HS-5 (cell line): ENCODE data around the gene NFE2L3.
"Not testable (repeated sequence)": the region's sequence is repeated elsewhere in the genome, so short reads cannot be mapped to it uniquely, and the experiment has no call there.

ENCODE experiments used
- DNase-seq: peaks from one replicate; pipeline ENCODE4 v3.0.0-alpha.2; 2012; ENCODE audit warnings: low read depth

NFE2L3 gene

DNA sequence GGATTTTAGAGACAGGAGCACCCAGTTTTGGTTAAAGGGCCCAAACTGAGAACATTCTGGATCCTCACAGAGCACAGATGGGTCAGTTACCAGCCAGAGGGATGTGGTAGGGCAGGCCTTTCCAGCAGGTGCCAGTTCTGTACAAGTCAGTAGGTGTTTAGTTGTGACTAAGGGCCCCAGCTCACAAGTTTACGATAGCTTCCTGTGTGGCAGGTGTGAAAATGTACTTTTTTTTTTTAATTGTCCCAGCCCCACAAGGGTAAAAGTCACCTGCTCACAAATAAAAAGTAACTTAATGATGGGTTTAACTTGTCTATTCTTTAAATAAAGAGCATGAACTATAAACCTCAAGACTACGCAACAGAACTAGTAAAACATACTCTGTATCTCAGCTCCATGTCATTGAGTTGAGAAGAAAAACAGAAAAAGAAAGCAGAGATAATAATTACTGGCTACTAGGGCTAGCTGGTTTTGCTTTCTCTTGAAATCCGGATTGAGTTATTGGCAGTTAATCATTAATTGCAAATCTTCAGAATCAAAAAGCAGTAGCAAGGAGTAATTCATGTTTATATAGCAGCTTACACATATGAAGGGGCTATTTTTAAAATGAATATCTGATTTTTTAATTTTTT lies 15.4 kb downstream of the NFE2L3 start:
- no peak for DNase-seq

DNA sequence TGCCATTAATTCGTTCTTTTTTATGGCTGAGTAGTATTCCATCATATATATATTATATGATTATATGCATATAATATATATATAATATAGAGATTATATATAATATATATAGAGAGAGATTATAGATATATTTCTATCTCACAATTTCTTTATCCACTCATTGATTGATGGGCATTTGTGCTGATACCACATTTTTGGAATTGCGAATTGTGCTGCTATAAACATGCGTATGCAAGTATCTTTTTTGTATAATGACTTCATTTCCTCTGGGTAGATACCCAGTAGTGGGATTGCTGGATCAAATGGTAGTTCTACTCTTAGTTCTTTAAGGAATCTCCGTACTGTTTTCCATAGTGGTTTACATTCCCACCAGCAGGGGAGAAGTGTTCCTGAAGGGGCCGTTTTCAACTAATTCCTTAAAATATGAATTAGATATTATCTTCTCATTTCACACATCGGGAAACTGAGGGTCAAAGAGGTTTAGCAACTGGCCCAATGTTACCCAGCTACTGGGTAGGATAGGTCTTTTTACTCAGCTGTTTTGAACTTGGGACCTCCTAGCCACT lies 16.5 kb downstream of the NFE2L3 start:
- DNase-seq: no peak

DNA sequence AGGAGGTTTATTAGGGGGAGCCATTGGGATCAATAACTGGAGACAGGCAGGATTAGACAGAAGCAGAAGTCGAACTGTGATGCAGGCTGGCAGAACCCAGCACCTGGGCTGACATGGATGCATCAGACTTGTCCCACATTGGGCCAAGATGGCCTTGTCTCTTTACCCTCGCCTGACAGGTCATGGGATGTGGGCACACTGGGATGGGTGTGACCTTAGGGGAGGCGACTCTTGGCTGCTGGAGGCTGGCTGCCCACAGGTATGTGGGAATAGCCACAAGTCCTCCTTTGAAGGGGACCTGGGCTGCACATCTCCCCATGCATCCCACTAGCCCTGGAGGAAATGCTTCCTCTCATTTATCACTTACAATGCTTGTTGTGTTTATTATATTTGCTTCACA lies 17.3 kb downstream of the NFE2L3 start:
- DNase-seq: no peak

DNA sequence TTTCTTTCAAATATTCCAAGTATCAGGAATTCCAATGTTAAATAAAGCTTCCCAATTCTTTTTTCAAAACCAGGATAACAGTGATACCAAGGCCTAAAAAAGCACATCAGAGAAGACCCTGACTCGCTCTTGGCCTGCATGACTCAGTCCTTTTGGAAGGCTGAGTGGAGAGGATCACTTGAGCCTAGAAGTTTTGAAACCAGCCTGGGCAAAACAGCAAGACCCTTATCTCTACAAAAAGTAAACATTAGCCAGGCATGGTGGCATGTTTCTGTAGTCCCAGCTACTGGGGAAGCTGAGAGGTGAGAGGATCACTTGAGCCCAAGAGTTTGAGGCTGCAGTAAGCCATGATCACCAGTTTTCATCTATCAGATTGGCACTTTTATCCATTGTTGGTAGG lies 18.7 kb downstream of the NFE2L3 start:
- no peak for DNase-seq

DNA sequence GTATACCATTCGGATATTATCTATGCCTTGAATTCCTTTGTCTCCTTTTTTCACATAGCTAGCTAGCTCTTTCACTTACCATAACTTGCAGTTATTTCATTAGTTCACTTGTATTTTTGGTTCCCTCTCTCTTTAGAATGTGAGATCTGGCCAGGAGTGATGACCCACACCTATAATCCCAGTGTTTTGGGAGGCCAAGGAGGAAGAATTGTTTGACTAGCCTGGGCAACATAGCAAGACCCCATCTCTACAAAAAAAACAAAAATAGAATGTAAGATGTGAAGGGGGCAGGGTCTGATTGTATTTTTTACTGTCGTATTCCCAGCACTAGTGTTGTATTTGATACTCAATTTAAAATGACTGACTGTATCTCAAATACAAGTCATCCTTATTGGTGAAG lies 19.6 kb downstream of the NFE2L3 start:
- no peak for DNase-seq

DNA sequence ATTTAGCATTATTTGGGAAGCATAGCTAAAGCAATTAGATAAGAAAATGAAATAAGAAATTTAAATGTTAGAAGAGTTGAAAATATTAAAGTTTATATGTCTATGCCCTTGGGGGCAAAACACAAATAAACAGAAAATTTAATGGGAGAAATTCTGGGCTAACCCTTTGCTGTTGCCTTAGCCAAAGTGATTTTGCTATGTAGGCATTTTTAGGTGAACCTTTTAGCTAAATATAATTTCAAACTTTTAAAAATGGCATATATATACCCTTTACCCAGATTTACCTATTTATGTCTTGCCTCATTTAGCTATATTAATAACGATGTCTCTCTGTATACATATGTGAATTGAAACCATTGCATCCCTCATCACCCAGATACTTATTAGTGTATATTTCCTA lies 20.1 kb downstream of the NFE2L3 start:
- DNase-seq: no peak

DNA sequence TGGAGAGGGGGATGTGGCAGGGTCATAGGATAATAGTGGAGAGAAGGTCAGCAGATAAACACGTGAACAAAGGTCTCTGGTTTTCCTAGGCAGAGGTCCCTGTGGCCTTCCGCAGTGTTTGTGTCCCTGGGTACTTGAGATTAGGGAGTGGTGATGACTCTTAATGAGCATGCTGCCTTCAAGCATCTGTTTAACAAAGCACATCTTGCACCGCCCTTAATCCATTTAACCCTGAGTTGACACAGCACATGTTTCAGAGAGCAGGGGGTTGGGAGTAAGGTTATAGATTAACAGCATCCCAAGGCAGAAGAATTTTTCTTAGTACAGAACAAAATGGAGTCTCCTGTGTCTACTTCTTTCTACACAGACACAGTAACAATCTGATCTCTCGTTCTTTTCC lies 23.9 kb downstream of the NFE2L3 start:
- DNase-seq: not testable (repeated sequence)

DNA sequence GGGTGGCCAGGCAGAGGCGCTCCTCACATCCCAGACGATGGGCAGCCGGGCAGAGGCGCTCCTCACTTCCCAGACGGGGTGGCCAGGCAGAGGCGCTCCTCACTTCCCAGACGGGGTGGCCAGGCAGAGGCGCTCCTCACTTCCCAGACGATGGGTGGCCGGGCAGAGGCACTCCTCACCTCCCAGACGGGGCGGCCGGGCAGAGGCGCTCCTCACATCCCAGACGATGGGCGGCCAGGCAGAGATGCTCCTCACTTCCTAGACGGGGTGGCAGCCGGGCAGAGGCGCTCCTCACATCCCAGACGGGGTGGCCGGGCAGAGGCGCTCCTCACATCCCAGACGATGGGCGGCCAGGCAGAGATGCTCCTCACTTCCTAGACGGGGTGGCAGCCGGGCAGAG lies 24.7 kb downstream of the NFE2L3 start:
- DNase-seq: not testable (repeated sequence)

DNA sequence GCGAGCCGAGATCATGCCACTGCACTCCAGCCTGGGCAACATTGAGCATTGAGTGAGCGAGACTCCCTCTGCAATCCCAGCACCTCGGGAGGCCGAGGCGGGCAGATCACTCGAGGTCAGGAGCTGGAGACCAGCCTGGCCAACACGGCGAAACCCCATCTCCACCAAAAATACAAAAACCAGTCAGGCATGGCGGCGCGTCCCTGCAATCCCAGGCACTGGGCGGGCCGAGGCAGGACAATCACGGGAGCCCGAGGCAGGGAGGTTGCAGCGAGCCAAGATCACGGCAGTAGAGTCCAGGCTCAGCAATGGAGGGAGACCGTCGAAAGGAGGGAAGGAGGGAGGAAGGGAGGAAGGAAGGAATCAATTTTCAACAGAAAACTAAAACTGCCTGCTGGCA lies 25.3 kb downstream of the NFE2L3 start:
- not testable (repeated sequence) for DNase-seq

DNA sequence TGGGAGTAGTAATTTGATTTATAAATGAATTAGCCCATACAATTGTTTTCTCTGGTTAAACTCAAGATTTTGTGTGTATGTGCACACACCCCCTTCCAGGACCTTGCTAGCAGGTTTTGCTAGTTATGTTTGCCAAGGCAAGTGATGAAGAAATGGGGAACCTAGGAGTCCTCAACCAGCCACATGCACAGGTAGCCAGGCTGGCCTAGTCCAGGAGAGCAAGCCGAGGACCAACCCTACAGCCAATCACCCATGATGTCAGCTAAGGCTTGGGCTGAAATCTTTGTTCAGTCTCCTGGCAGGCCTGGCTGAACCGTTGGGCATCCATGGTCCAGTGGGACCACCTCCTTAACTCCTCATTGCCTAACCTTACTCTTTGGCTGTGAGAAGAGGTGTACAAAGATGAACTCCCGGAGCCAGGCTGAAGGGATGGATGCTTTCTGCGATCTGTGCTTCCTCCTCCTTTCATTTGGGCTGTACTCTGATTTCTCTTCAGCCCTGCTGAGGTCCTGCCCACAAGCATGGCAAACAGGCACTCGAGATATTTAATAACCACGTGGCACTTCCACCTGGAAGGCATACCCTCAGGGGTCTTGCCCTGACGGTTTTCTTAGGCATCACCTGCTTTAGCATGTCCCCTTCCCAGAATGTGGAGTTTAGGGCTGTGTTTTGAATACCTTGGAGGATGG lies 26.4 kb downstream of the NFE2L3 start:
- no peak for DNase-seq

DNA sequence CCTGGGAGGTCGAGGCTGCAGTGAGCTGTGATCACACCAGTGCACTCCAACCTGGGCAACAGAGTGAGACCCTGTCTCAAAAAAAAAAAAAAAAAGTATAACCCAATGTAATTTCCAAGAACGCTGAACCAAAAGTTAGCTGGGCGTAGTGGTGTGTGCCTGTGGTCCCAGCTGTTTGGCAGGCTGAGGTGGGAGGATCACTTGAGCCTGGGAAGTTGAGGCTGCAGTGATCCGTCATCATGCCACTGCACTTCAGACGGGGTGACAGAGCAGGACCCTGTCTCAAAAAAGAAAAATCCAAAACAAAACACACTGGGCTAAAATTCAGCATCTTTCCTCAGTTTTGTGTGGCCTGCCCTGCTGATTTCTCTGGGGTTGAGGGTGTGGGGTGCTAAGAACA lies 27.4 kb downstream of the NFE2L3 start:
- no peak for DNase-seq

DNA sequence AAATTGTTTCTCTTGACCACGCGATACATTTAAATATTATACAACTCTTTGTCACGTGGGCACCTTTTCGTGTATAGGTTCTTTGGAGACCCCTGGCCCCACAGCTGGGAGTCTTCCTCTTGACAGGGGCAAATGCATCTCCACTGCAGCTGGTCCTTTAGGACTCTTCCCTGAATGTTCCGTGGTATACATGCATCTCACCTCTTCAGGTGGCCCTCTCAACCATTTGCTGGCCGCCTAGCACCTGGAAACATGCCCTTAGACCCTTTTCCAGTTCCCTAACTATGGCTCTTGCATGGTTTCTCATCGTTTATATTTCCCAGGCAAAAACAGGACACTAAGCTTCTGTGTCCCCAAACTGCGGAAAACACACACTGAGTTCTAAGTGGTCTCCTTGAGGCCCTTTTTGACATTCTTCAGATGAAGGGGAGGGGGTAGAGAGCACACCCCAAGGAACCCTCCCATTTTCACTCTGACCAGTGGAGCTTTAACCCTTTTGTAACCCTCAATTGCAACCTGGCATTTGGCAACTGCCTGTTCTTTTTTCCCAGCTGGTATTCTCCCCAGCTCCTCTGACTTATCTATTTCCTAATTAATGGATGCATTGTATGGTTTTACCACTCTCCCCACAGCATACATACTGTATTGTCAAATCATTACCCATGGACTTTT lies 28.0 kb downstream of the NFE2L3 start:
- no peak for DNase-seq

DNA sequence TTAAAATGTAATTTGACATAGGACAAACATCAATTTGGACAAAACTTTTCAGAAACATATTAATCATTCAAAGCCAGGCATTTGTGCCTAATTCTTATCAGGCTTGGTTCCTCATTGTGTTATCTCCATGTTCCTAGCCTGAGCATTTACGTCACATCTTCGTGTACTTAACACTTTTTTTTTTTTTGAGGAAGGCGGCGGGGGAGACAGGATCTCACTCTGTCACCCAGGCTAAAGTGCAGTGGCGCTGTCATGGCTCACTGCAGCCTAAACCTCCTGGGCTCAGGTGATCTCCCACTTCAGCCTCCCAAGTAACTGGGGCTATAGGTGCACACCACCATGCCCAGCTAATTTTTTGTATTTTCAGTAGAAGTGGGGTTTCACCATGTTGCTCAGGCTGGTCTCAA lies 28.8 kb downstream of the NFE2L3 start:
- no peak for DNase-seq

DNA sequence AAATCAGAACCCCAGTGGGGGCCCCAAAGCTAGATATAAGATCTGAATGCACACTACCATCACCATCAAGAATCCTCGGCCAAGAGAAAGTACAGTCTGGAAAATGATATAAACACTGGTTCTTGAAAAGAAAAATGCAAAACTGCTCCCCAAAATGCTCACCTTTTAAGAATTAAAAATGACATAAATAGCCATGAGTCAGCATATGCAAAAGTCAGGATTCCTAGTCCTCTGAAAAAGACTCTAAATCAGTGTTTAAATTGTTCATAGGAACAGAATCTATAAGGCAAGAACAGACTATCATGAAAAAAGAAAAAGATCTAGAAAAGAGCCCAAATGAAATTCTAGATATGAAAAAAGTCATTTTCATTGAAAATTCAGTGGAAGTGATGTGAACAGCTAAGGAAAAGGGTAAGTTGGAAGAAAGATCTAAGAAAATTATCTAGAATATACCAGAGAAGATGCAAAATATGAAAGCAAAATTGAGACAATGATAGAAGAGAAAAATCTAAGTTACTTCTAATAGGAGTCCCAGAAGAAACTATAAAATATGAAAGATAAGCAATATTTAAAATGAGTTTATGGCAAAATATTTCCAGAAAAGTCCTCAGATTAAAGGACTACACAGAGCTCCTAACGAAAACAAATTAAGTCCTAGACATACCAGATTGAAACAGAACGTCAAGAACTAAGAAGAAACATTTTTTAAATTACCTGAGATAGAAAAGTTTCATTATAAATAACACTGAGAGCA lies 29.7 kb downstream of the NFE2L3 start:
- no peak for DNase-seq

DNA sequence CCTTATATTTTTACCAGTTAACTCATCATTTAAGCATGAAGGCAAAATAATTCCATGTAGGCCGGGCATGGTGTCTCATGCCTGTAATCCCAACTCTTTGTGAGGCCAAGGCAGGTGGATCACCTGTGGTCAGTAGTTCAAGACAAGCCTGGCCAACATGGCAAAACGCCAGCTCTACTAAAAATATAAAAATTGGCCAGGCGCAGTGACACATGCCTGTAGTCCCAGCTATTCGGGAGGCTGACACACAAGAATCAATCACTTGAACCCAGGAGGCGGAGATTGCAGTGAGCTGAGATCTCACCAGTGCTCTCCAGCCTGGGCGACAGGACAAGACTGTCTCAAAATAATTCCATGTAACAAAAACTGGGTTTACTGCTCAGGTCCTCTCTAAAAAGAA lies 30.3 kb downstream of the NFE2L3 start:
- no peak for DNase-seq

DNA sequence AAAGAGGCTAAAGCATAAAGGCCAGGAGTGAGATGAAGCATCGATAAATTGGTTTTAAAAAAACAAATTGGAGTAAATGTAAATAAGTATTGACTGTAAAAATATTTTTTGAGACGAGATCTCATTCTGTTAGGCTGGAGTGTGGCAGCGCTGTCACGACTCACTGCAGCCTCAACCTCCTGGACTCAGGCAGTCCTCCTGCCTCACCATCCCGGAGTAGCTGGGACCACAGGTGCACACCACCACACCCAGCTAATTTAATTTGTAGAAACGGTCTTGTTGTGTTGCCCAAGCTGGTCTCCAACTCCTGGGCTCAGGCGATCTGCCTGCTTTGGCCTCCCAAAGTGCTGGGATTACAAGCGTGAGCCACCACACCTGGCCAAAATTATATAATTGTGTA lies 30.7 kb downstream of the NFE2L3 start:
- DNase-seq: no peak

DNA sequence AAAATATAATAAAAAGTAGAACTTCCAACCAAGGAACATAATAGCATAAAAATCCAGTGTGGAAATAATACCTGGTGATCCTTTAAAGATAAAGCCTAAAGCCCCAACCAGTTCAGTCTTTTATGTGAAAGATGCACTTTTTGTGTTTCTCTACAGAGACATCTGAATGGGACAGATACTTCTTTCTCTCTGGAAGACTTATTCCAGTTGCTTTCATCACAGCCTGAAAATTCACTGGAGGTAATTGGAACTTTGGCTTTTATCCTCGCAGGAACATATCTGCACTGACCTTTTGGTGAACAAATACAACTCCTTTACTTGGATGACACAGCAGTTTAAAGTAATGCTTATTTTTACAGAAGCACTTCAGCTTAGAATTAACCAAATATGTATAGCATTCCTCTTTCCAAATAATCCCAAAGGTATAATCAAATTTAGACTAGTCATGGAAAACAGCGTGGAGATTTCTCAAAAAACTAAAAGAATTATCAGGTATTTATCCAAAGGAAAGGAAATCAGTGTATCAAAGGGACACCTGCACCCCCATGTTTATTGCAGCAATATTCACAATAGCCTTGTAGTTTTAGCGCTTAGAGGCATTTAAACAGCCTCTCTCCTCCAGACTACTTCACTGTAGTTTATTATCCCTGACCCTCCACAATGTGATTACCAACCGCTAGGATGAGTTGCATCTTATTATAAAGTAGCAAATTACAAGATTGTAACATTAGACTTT lies 31.7 kb downstream of the NFE2L3 start:
- no peak for DNase-seq

DNA sequence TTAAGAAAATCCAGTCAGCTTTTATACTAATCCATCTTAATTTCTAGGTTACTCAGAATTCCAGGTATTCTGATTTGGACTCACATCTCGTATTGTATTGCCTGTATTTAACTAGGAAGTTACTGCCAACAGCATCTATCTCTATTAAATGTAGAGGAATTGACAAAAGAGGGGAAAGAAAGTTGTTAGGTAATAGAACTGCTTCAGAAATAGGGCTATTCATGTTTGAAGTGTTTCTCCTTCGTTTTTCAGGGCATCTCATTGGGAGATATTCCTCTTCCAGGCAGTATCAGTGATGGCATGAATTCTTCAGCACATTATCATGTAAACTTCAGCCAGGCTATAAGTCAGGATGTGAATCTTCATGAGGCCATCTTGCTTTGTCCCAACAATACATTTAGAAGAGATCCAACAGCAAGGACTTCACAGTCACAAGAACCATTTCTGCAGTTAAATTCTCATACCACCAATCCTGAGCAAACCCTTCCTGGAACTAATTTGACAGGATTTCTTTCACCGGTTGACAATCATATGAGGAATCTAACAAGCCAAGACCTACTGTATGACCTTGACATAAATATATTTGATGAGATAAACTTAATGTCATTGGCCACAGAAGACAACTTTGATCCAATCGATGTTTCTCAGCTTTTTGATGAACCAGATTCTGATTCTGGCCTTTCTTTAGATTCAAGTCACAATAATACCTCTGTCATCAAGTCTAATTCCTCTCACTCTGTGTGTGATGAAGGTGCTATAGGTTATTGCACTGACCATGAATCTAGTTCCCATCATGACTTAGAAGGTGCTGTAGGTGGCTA lies 32.5 kb downstream of the NFE2L3 start:
- not testable (repeated sequence) for DNase-seq

DNA sequence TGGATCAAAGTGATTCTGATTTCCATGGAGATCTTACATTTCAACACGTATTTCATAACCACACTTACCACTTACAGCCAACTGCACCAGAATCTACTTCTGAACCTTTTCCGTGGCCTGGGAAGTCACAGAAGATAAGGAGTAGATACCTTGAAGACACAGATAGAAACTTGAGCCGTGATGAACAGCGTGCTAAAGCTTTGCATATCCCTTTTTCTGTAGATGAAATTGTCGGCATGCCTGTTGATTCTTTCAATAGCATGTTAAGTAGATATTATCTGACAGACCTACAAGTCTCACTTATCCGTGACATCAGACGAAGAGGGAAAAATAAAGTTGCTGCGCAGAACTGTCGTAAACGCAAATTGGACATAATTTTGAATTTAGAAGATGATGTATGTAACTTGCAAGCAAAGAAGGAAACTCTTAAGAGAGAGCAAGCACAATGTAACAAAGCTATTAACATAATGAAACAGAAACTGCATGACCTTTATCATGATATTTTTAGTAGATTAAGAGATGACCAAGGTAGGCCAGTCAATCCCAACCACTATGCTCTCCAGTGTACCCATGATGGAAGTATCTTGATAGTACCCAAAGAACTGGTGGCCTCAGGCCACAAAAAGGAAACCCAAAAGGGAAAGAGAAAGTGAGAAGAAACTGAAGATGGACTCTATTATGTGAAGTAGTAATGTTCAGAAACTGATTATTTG lies 33.3 kb downstream of the NFE2L3 start:
- no peak for DNase-seq

DNA sequence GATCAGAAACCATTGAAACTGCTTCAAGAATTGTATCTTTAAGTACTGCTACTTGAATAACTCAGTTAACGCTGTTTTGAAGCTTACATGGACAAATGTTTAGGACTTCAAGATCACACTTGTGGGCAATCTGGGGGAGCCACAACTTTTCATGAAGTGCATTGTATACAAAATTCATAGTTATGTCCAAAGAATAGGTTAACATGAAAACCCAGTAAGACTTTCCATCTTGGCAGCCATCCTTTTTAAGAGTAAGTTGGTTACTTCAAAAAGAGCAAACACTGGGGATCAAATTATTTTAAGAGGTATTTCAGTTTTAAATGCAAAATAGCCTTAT lies 33.8 kb downstream of the NFE2L3 start:
- DNase-seq: no peak
